Activated CD4-positive, alpha-beta T cell treated with anti-CD3 and anti-CD28 coated beads, Interleukin-2, amount 10 ng/mL, durations not matched to agents 24 days and 14 days (primary cell): Measurements from ENCODE around the gene JADE1. TPM values are rescaled to one million over a fixed set of nuclear protein-coding genes. Genes with fewer than 3 reads are reported as not detected.

ENCODE experiments used
- DNase-seq: peaks from one replicate; pipeline ENCODE4 v3.0.0; 2022
- H3K27ac Mint-ChIP-seq: one replicate; pipeline ENCODE4 v1.8.0; 2022; ENCODE audit warnings: mild to moderate bottlenecking, mixed read lengths
- H3K27me3 Mint-ChIP-seq: one replicate; pipeline ENCODE4 v1.8.0; 2022; ENCODE audit warnings: mixed read lengths
- H3K36me3 Mint-ChIP-seq: one replicate; pipeline ENCODE4 v1.8.0; 2022; ENCODE audit warnings: low read depth, mild to moderate bottlenecking, mixed read lengths
- H3K4me1 Mint-ChIP-seq: one replicate; pipeline ENCODE4 v1.8.0; 2021; ENCODE audit warnings: mixed read lengths
- H3K4me3 Mint-ChIP-seq: one replicate; pipeline ENCODE4 v1.8.0; 2022; ENCODE audit warnings: mild to moderate bottlenecking, moderate library complexity, mixed read lengths
- H3K9me3 Mint-ChIP-seq: one replicate; pipeline ENCODE4 v1.8.0; 2021; ENCODE audit warnings: mixed read lengths
- intact Hi-C: fragments of 100-400 bp; cut with micrococcal nuclease; formaldehyde crosslinking; loops from one replicate; pipeline ENCODE4 v1.15.1; 2023
- total RNA-seq: library from RNA; stranded (reverse); gene quantifications from 2 replicates; pipeline ENCODE4 v1.2.3, GENCODE V29; 2022

Gene JADE1
- total RNA-seq, 1 donor from 2014 or later, result 42.6 TPM

- H3K27me3 Mint-ChIP-seq, result no peaks in the 10 kb centered on the region
- peak overlapping the region; percentile 72 for H3K27ac Mint-ChIP-seq
- H3K36me3 Mint-ChIP-seq, result peaks cover 36% of the 10 kb centered on the region
- no peak for DNase-seq
- H3K4me3 Mint-ChIP-seq, result no peak overlapping the region
- no peaks in the 10 kb centered on the region for H3K9me3 Mint-ChIP-seq
- intact Hi-C loops, result no loop called here
- H3K4me1 Mint-ChIP-seq, result peaks cover 31% of the 10 kb centered on the region
These were observed 31.3 kb downstream of the JADE1 start for GRCh38 chr4:128840711-128841318.

GRCh38 chr4:128841402-128841801, 31.9 kb downstream of the JADE1 start:
- Mint-ChIP-seq H3K9me3 (no peaks in the 10 kb centered on the region), H3K4me1 (peaks cover 31% of the 10 kb centered on the region), H3K4me3 (no peak overlapping the region), H3K36me3 (peaks cover 40% of the 10 kb centered on the region), H3K27me3 (no peaks in the 10 kb centered on the region), H3K27ac (peak overlapping the region; percentile 72)
- intact Hi-C loops, result no loop called here
- no peak for DNase-seq

- H3K36me3 Mint-ChIP-seq, result peaks cover 66% of the 10 kb centered on the region
- H3K4me1 Mint-ChIP-seq, result peaks cover 22% of the 10 kb centered on the region
- DNase-seq, result no peak
- H3K27me3 Mint-ChIP-seq, result no peaks in the 10 kb centered on the region
- H3K27ac Mint-ChIP-seq, result no peak overlapping the region
- intact Hi-C loops, result no loop called here
- no peaks in the 10 kb centered on the region for H3K9me3 Mint-ChIP-seq
- H3K4me3 Mint-ChIP-seq, result no peak overlapping the region
These were observed 35.4 kb downstream of the JADE1 start for GRCh38 chr4:128844931-128845330.

- Mint-ChIP-seq H3K4me3 (no peak overlapping the region), H3K27ac (no peak overlapping the region), H3K9me3 (no peaks in the 10 kb centered on the region), H3K27me3 (no peaks in the 10 kb centered on the region), H3K4me1 (peaks cover 15% of the 10 kb centered on the region), H3K36me3 (peaks cover 67% of the 10 kb centered on the region)
- intact Hi-C loops, result no loop called here
- DNase-seq, result no peak
These were observed 36.6 kb downstream of the JADE1 start for GRCh38 chr4:128846063-128846462.

- H3K4me3 Mint-ChIP-seq, result no peak overlapping the region
- no peaks in the 10 kb centered on the region for H3K27me3 Mint-ChIP-seq
- peaks cover 71% of the 10 kb centered on the region for H3K36me3 Mint-ChIP-seq
- no peak for DNase-seq
- peaks cover 8% of the 10 kb centered on the region for H3K4me1 Mint-ChIP-seq
- intact Hi-C loops, result no loop called here
- H3K27ac Mint-ChIP-seq, result peak overlapping the region; percentile 10
- no peaks in the 10 kb centered on the region for H3K9me3 Mint-ChIP-seq
These were observed 37.7 kb downstream of the JADE1 start for GRCh38 chr4:128847082-128847724.

GRCh38 chr4:128848461-128848860, 39.0 kb downstream of the JADE1 start:
- intact Hi-C loops, result no loop called here
- Mint-ChIP-seq H3K9me3 (no peaks in the 10 kb centered on the region), H3K27ac (no peak overlapping the region), H3K36me3 (peaks cover 72% of the 10 kb centered on the region), H3K4me3 (no peak overlapping the region), H3K4me1 (peaks cover 7% of the 10 kb centered on the region), H3K27me3 (no peaks in the 10 kb centered on the region)
- DNase-seq, result no peak

GRCh38 chr4:128850252-128850651, 40.8 kb downstream of the JADE1 start:
- H3K27ac Mint-ChIP-seq, result peak overlapping the region; percentile 48
- intact Hi-C loops, result no loop called here
- H3K27me3 Mint-ChIP-seq, result no peaks in the 10 kb centered on the region
- no peaks in the 10 kb centered on the region for H3K9me3 Mint-ChIP-seq
- peaks cover 74% of the 10 kb centered on the region for H3K36me3 Mint-ChIP-seq
- peaks cover 22% of the 10 kb centered on the region for H3K4me1 Mint-ChIP-seq
- DNase-seq, result no peak
- H3K4me3 Mint-ChIP-seq, result no peak overlapping the region

GRCh38 chr4:128853741-128854140, 44.2 kb downstream of the JADE1 start:
- Mint-ChIP-seq H3K36me3 (peaks cover 72% of the 10 kb centered on the region), H3K4me3 (peak overlapping the region; percentile 73), H3K27me3 (no peaks in the 10 kb centered on the region), H3K27ac (peak overlapping the region; percentile 79), H3K4me1 (peaks cover 22% of the 10 kb centered on the region), H3K9me3 (no peaks in the 10 kb centered on the region)
- intact Hi-C loops, result loop anchor here (1.0 kb wide), 1 partner anchor 9 kb away; no protein-coding TSS in a partner anchor
- no peak for DNase-seq

- peak overlapping the region; percentile 73 for H3K4me3 Mint-ChIP-seq
- H3K27ac Mint-ChIP-seq, result peak overlapping the region; percentile 79
- no peaks in the 10 kb centered on the region for H3K27me3 Mint-ChIP-seq
- peaks cover 72% of the 10 kb centered on the region for H3K36me3 Mint-ChIP-seq
- DNase-seq, result peak; percentile 79
- intact Hi-C loops, result loop anchor here (1.0 kb wide), 1 partner anchor 8 kb away; no protein-coding TSS in a partner anchor
- H3K9me3 Mint-ChIP-seq, result no peaks in the 10 kb centered on the region
- H3K4me1 Mint-ChIP-seq, result peaks cover 28% of the 10 kb centered on the region
These were observed 44.9 kb downstream of the JADE1 start for GRCh38 chr4:128854433-128854832.

GRCh38 chr4:128855621-128856020, 46.1 kb downstream of the JADE1 start:
- Mint-ChIP-seq H3K4me3 (no peak overlapping the region), H3K27me3 (no peaks in the 10 kb centered on the region), H3K9me3 (no peaks in the 10 kb centered on the region), H3K4me1 (peaks cover 38% of the 10 kb centered on the region), H3K36me3 (peaks cover 72% of the 10 kb centered on the region), H3K27ac (no peak overlapping the region)
- DNase-seq, result no peak
- intact Hi-C loops, result no loop called here

- Mint-ChIP-seq H3K27ac (no peak overlapping the region), H3K4me3 (no peak overlapping the region)
These were observed 46.7 kb downstream of the JADE1 start for GRCh38 chr4:128856246-128856645.

GRCh38 chr4:128858879-128859671, 49.6 kb downstream of the JADE1 start:
- no peaks in the 10 kb centered on the region for H3K27me3 Mint-ChIP-seq
- peaks cover 56% of the 10 kb centered on the region for H3K4me1 Mint-ChIP-seq
- intact Hi-C loops, result no loop called here
- no peak overlapping the region for H3K4me3 Mint-ChIP-seq
- no peak for DNase-seq
- H3K9me3 Mint-ChIP-seq, result no peaks in the 10 kb centered on the region
- peaks cover 68% of the 10 kb centered on the region for H3K36me3 Mint-ChIP-seq
- H3K27ac Mint-ChIP-seq, result peak overlapping the region; percentile 72

More at GRCh38 chr4:128856246-128856645, 46.7 kb downstream of the JADE1 start:
- Mint-ChIP-seq H3K36me3 (peaks cover 73% of the 10 kb centered on the region), H3K27me3 (no peaks in the 10 kb centered on the region), H3K9me3 (no peaks in the 10 kb centered on the region), H3K4me1 (peaks cover 42% of the 10 kb centered on the region)
- no peak for DNase-seq
- intact Hi-C loops, result no loop called here

- intact Hi-C loops, result loop anchor here (5.0 kb wide), 1 partner anchor 573 kb away; the partner anchor contains the start of gene PGRMC2
- H3K27me3 Mint-ChIP-seq, result no peaks in the 10 kb centered on the region
These were observed 50.6 kb downstream of the JADE1 start for GRCh38 chr4:128859887-128860677.

More at GRCh38 chr4:128859887-128860677, 50.6 kb downstream of the JADE1 start:
- DNase-seq, result no peak
- peak overlapping the region; percentile 72 for H3K27ac Mint-ChIP-seq
- no peaks in the 10 kb centered on the region for H3K9me3 Mint-ChIP-seq
- H3K4me1 Mint-ChIP-seq, result peaks cover 47% of the 10 kb centered on the region
- H3K36me3 Mint-ChIP-seq, result peaks cover 62% of the 10 kb centered on the region
- H3K4me3 Mint-ChIP-seq, result no peak overlapping the region
